Progenitor cell of endocrine pancreas (in vitro differentiated cells): ENCODE measurements around the gene RPL18. TPM values are rescaled to one million over a fixed set of nuclear protein-coding genes. Genes with fewer than 3 reads are reported as not detected.

Experiments
- DNase-seq: peaks from one replicate; pipeline ENCODE4 v3.0.0; 2021; ENCODE audit warnings: low spot score; ENCODE audit not compliant: unreplicated experiment
- H3K27ac Mint-ChIP-seq: 2 replicates; pipeline ENCODE4 v1.8.0; 2021; ENCODE audit warnings: mild to moderate bottlenecking, moderate library complexity, mixed read lengths
- H3K27me3 Mint-ChIP-seq: 2 replicates; pipeline ENCODE4 v1.8.0; 2021; ENCODE audit warnings: mixed read lengths
- H3K36me3 Mint-ChIP-seq: 2 replicates; pipeline ENCODE4 v1.8.0; 2022; ENCODE audit warnings: mixed read lengths; ENCODE audit not compliant: insufficient read depth
- H3K4me1 Mint-ChIP-seq: 2 replicates; pipeline ENCODE4 v1.8.0; 2021; ENCODE audit warnings: low read depth, mixed read lengths
- H3K4me3 Mint-ChIP-seq: 2 replicates; pipeline ENCODE4 v1.8.0; 2021; ENCODE audit warnings: low read depth, mild to moderate bottlenecking, moderate library complexity, mixed read lengths
- H3K9me3 Mint-ChIP-seq: 2 replicates; pipeline ENCODE4 v1.8.0; 2021; ENCODE audit warnings: low read depth, mixed read lengths
- total RNA-seq: library from RNA; stranded (reverse); gene quantifications from 2 replicates; pipeline ENCODE4 v1.2.1, GENCODE V29; 2021
- TF ChIP-seq, protein P1 (sequence below): fragments of 200-600 bp; sonication (generic); IDR thresholded peaks from one replicate; pipeline ENCODE4 v1.5.0; 2021; ENCODE audit warnings: antibody characterized with exemption, mild to moderate bottlenecking; ENCODE audit not compliant: unreplicated experiment

Gene RPL18
- total RNA-seq, 1 donor from 2014 or later, result 1,379 TPM

DNA sequence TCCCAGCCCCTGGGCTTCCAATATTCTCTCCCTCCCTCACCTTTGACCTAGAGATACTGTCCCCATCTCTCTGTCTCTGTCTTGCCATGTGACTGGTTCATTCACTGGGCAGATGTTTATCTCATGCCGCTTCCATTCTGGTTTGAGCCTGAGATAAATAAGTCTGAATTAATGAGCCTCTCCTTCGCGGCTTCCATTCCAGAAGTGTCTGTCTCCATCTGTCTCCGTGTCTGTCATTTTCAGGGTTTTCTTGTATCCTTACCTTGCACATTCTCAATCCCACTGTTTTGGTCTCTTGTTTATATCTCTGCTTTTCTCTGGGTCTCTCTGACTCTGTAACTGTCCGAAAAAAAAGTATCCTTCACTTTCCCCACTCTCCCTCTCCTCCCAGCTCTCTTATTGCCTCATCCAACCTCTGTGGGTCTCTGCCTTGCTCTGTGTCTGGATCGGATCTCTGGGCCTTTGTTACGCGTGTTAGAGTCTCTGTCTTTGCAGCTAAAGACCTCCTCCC lies 4.6 kb upstream of the RPL18 start:
- Mint-ChIP-seq H3K9me3 (no peaks in the 10 kb centered on the region), H3K27ac (peak overlapping the region; percentile 97), H3K4me1 (peaks cover 24% of the 10 kb centered on the region), H3K36me3 (peaks cover 3% of the 10 kb centered on the region), H3K27me3 (no peaks in the 10 kb centered on the region), H3K4me3 (peak overlapping the region; percentile 77)
- TF ChIP-seq, protein P1, sequence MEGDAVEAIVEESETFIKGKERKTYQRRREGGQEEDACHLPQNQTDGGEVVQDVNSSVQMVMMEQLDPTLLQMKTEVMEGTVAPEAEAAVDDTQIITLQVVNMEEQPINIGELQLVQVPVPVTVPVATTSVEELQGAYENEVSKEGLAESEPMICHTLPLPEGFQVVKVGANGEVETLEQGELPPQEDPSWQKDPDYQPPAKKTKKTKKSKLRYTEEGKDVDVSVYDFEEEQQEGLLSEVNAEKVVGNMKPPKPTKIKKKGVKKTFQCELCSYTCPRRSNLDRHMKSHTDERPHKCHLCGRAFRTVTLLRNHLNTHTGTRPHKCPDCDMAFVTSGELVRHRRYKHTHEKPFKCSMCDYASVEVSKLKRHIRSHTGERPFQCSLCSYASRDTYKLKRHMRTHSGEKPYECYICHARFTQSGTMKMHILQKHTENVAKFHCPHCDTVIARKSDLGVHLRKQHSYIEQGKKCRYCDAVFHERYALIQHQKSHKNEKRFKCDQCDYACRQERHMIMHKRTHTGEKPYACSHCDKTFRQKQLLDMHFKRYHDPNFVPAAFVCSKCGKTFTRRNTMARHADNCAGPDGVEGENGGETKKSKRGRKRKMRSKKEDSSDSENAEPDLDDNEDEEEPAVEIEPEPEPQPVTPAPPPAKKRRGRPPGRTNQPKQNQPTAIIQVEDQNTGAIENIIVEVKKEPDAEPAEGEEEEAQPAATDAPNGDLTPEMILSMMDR, result no peak
- no peak for DNase-seq

DNA sequence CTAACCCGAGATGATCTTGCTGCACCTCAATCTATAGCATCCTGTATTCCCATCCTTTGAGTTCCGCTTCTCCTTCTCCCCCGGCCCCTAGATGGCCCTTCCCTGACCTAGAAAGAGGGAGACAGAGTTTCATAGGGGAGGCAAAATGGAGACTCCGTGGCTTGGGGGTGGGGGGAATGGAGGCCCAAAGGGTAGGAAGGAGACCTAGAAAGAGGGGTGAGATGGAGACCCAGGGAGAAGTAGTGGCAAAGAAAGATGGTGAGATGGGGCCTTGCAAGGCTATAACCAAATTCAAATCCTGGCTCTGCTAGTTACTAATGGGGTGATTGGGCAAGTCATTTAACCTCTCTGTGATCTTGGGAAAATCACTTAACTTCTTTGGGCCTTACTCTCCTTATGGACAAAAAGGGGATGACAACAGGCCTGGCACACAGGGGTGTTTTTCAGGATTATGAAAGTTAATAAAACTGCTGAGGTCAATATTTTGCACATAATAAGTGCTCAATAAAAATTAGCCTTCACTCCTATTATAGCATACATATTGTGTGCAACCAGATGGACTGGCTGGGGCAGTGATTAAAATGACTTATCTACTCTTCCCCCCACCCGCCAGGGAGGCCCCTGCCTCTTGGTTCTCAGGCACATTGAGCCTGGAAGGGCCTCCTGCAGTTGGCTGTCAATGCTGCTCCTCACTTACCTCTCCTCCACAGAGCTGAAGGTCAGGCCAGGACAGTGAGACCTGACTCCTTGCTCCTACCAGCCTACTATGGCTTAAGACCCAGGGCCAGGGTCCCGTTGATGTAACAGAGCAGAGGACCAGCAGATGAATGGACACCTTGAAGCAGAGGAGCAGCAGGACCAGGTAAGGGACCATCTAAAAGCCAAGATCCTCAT lies 961 bp upstream of the RPL18 start:
- Mint-ChIP-seq H3K4me3 (peak overlapping the region; percentile 93), H3K4me1 (peaks cover 37% of the 10 kb centered on the region), H3K36me3 (peaks cover 11% of the 10 kb centered on the region), H3K9me3 (no peaks in the 10 kb centered on the region), H3K27me3 (no peaks in the 10 kb centered on the region), H3K27ac (peak overlapping the region; percentile 99)
- TF ChIP-seq, protein P1, result no peak
- no peak for DNase-seq

DNA sequence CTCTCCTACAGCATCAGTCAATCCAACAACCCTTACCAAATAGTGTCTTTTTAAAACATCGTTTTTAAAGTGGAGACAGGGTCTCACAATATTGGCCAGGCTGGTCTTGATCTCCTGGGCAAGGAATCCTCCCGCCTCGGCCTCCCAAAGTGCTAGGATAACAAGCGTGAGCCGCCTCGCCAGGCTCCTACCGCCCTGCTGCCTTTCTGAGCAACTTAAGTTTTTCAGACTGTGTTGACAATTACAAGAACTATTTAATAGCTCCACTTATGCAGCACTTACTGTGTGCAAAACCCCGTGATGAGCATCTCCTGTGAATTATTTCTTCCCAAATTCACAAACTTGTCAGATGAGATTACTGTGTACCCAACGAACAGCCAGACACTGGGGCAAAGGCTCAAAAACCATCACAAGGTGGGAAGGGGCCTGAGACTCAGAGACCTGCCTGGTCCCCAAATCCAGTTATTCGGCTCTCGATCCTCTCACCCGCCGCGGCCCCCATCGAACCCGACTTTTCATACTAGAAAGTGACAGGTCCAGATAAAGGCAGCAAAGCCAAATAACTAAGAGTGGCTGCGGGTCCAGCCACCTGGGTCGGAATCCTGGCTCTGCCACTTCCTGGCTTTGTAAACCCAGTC lies 581 bp downstream of the RPL18 start:
- H3K27me3 Mint-ChIP-seq, result no peaks in the 10 kb centered on the region
- TF ChIP-seq, protein P1, result no peak
- H3K36me3 Mint-ChIP-seq, result peaks cover 11% of the 10 kb centered on the region
- peaks cover 37% of the 10 kb centered on the region for H3K4me1 Mint-ChIP-seq
- peak overlapping the region; percentile 99 for H3K27ac Mint-ChIP-seq
- no peak for DNase-seq
- peak overlapping the region; percentile 93 for H3K4me3 Mint-ChIP-seq
- H3K9me3 Mint-ChIP-seq, result no peaks in the 10 kb centered on the region

DNA sequence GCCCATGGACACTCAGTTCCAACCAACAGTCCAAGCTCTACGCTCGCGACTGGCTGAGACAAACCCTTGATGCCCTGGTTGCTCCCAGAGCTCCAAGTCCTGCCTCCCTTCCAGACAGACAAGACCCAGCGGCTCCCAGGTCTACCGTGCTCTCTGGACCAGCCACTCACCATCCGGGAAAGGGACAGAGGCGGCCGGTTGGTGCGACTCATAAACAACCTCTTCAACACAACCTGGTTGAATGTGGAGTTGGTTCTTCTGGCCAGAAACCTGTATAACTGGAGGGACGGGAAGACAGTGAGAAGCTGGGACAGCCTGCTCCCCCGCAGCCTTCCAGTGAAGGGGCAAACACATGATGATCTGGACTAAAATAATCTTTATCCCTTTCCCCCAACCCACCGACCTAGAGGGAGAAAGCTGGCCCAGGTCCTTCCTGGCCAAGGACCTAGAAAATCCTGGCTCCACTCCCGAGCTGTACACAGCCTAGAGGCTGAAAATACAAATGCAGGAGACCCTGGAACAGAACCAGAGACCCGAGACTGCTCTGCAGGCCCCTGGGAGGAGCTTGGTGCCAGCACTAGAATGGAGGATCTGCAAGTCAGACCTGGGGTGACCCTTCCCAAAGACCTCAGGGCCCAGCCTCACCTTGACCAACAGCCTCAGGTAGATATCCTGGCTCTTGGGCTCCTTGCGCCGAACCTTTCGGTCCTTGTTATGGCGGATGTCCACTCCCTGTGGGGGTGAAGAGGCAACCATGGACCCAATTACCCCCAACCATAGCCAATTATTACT lies 1.6 kb downstream of the RPL18 start:
- peaks cover 35% of the 10 kb centered on the region for H3K4me1 Mint-ChIP-seq
- H3K27ac Mint-ChIP-seq, result peak overlapping the region; percentile 99
- peaks cover 11% of the 10 kb centered on the region for H3K36me3 Mint-ChIP-seq
- H3K9me3 Mint-ChIP-seq, result no peaks in the 10 kb centered on the region
- peak overlapping the region; percentile 93 for H3K4me3 Mint-ChIP-seq
- no peak for DNase-seq
- no peaks in the 10 kb centered on the region for H3K27me3 Mint-ChIP-seq
- TF ChIP-seq, protein P1, result no peak

DNA sequence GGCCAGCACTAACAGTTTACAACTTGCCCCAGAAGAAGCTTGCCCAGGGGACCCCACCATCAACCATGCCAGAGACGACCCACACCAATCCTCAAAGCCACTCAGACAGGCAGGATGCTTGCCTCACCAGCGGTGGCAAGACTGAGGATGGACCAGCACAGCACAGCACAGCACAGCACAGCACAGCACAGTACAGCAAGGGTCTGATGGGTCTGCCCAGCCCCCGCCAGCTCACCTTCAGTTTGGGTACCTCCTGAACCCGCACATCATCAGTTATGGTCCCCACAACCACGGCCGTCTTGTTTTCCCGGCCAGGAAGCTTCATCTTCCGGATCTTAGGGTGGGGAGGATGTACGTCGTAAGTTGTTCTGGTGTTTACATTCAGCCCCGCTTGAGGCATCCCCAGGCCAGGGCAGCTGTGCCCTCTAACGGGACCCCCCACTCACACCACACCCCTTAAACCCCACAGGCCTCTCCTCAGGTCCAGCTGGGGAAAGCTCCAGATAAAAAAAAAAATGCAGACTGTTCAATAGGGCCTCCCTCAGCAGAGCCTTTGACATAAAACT lies 2.4 kb downstream of the RPL18 start:
- peak overlapping the region; percentile 61 for H3K4me3 Mint-ChIP-seq
- TF ChIP-seq, protein P1, result no peak
- H3K27me3 Mint-ChIP-seq, result no peaks in the 10 kb centered on the region
- H3K36me3 Mint-ChIP-seq, result peaks cover 11% of the 10 kb centered on the region
- no peaks in the 10 kb centered on the region for H3K9me3 Mint-ChIP-seq
- DNase-seq, result no peak
- no peak overlapping the region for H3K27ac Mint-ChIP-seq
- peaks cover 34% of the 10 kb centered on the region for H3K4me1 Mint-ChIP-seq
